Epithelial cell of esophagus (primary cell): ENCODE results near the gene PLEKHA4.

Experiments used
- DNase-seq: peaks from one replicate; pipeline ENCODE4 v3.0.0; 2010; ENCODE audit warnings: low read depth
- H3K4me3 ChIP-seq: 2 replicates; pipeline ENCODE4 v1.5.1; 2011; ENCODE audit warnings: mild to moderate bottlenecking, low read length, control low read depth
- CTCF ChIP-seq: IDR thresholded peaks from 2 replicates; pipeline ENCODE4 v1.5.1; 2011; ENCODE audit warnings: low read depth, mild to moderate bottlenecking, low read length, control low read depth, inconsistent platforms; ENCODE audit not compliant: insufficient read depth; ENCODE audit errors: missing control alignments

The PLEKHA4 gene

GRCh38 chr19:48833977-48834376 is 34.4 kb downstream of the PLEKHA4 start:
- no peak for DNase-seq
- no peak for TF ChIP-seq CTCF
- no peak overlapping the region for H3K4me3 ChIP-seq

- H3K4me3 ChIP-seq = no peak overlapping the region
- DNase-seq = no peak
- TF ChIP-seq CTCF = no peak
Observed at GRCh38 chr19:48833049-48833448, 35.4 kb downstream of the PLEKHA4 start.

GRCh38 chr19:48830965-48831364 is 37.5 kb downstream of the PLEKHA4 start:
- no peak for TF ChIP-seq CTCF
- DNase-seq = no peak
- no peak overlapping the region for H3K4me3 ChIP-seq

GRCh38 chr19:48830088-48830487 is 38.3 kb downstream of the PLEKHA4 start:
- TF ChIP-seq CTCF = no peak
- H3K4me3 ChIP-seq = no peak overlapping the region
- DNase-seq = no peak

GRCh38 chr19:48826606-48827020 is 41.8 kb downstream of the PLEKHA4 start:
- H3K4me3 ChIP-seq = no peak overlapping the region
- TF ChIP-seq CTCF = no peak
- no peak for DNase-seq

- TF ChIP-seq CTCF = no peak
- no peak overlapping the region for H3K4me3 ChIP-seq
- no peak for DNase-seq
Observed at GRCh38 chr19:48822514-48822913, 45.9 kb downstream of the PLEKHA4 start.

GRCh38 chr19:48821633-48822032 is 46.8 kb downstream of the PLEKHA4 start:
- DNase-seq = no peak
- TF ChIP-seq CTCF = no peak
- no peak overlapping the region for H3K4me3 ChIP-seq
